IPS DF 4.7 (cell line): ENCODE measurements around the gene KNDC1.

Experiments
- DNase-seq: peaks from one replicate; pipeline ENCODE4 v3.0.0-alpha.2; 2013; ENCODE audit warnings: low spot score; ENCODE audit errors: extremely low read depth

KNDC1 gene

DNA sequence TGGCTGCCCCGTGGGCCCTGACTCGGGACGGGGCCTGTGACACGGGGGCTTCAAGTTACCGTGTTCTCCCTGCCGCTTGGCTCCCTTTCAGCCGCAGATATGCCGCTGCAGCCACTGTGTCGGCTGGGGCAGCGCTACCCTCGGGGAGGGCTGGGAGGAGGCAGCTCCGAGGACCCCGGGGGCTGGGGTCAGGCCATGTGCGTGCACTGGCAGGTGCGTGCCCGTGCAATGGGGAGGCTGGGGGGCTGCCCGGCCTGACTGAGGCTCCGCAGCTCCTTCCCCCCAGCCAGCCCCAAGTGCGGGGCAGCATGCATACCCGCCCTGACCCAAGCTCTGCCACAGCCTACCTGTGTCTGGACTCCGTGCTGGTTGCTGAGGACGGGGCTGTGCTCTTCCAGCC lies 29.2 kb downstream of the KNDC1 start:
- no peak for DNase-seq

DNA sequence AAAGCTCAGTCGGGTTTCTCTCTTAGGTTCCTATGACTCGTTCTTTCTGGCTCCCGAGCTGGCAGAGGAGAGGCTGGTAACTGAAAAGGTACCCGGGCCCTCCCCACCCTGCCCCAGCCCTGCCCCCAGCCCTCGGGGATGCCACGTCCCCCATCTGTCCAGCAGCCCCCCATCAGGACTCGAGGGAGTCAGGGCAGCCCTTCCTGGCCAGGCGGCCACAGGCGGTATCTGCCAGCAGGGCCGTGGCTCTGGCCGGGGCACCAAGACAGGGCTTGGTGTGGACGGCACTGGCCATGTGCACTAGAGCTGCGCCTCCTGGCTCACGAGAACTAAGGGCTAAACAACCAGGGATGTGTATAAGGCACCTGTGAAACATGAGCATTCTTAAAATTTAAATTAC lies 29.7 kb downstream of the KNDC1 start:
- DNase-seq = no peak

DNA sequence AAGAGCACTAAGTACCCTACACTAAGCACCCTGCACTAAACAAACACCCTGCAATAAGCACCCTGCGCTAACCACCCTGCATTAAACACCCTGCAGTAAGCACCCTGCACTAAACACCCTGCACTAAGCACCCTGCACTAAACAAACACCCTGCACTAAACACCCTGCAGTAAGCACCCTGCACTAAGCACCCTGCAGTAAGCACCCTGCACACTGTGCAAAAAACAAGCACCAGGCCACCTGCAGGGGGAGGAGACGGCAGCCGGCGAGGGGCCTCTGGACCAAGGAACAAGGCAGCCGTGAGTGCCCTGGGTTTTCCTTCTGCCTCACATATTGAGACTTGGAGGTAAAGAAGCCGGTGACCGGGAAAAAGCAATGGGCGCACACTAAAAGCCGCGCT lies 30.2 kb downstream of the KNDC1 start:
- no peak for DNase-seq

DNA sequence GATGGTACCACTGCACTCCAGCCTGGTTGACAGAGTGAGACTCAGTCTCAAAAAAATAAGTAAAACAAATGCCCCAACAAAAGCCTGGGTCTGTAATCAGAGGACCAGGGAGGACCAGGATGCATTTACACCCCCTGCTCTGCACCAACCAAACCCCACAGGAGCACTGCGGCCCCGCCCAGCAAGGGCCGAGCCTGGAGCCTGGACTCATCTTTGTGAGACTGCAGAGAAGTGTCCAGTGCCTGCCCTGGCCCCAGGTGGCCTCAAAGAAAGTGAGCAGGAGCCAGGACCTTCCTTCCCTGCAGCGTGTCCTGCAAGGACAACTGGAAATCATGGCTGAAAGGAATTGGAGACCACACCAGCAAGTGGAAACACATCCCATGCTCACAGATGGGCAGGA lies 31.6 kb downstream of the KNDC1 start:
- no peak for DNase-seq

DNA sequence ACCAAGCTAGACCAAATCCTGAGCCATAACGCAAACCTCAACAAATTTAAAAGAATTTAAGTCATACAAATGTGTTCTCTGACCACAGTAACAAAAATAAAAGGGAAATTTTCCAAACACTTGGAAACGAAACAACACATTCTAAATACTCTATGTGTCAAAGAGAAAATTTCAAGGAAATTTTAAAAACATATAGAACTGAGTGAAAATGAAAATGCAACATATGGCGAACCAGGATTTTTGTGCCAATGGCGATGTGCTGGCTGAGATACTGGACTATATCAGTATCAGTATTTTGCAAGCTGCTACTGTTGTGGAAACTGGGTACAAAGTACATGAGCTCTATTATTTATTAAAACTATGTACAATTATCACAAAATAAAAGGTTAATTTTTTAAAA lies 34.1 kb downstream of the KNDC1 start:
- no peak for DNase-seq

DNA sequence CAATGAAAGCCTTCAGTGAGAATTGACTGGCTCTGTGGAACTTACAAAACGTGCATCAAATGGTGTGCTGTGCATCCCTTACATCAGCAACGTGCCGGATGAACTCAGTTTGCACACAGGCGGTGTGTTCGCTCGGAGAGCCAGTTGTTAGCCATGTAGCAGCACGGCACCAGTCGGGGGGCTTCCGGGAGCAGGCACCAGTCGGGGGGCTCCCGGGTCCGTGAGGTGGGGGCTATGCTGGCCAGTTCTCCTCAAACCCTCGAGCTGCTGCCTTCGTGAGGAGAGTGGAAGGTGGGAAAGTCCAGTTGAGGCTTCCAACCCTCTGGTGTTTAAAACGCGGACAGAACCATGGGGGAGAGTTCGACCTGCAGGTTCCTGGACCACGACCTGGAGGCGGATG lies 35.1 kb downstream of the KNDC1 start:
- DNase-seq = no peak

DNA sequence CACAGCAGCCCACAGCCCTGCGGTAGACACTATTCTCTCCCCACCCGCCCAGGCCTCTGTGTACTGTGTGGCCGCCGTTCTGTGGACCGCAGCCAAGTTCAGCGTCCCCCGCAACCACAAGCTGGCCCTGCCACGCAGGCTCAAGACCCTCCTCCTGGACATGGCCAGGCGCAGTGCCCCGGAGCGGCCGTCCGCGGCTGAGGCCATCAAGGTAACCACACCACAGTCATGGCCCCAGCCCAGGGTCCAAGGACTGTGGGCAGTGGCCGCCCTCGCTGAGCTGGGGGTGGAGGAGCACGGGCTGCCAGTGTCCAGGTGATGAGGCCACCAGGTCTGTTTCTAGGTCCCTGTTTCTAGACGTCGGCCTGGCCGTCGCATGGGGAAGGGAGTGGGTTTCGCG lies 35.6 kb downstream of the KNDC1 start:
- DNase-seq = no peak

DNA sequence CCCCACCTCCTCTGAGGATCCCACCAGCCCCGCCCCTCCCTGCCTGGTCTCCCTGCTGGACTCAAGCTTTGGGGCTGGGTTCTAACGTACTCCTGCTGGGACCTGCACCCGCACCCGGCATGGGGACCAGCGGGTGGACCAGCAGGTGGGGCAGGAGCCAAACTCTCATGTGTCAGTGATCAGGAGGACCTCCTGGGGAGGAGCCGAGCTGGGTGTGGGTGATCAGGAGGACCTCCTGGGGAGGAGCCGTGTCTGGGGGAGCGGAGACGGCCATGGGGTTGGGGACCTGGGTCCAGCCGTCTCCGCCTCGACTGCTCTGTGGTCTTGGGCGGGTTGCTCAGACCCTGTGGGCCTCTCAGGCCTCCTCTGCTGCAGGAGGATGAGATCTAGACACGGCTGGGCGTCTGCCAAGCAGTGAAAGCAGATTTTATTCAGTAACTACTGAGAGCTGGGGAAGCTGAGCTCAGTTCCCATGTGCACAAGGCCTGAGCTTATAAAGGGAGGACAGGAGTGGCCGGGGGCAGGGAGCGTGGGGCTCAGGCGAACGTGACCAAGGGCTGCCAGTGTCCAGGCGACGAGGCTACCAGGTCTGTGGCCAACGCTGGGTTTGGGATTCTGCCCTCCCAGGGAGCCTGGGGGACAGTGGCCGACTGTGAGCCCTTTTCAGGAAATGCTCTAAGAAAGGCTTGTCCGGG lies 36.3 kb downstream of the KNDC1 start:
- no peak for DNase-seq

DNA sequence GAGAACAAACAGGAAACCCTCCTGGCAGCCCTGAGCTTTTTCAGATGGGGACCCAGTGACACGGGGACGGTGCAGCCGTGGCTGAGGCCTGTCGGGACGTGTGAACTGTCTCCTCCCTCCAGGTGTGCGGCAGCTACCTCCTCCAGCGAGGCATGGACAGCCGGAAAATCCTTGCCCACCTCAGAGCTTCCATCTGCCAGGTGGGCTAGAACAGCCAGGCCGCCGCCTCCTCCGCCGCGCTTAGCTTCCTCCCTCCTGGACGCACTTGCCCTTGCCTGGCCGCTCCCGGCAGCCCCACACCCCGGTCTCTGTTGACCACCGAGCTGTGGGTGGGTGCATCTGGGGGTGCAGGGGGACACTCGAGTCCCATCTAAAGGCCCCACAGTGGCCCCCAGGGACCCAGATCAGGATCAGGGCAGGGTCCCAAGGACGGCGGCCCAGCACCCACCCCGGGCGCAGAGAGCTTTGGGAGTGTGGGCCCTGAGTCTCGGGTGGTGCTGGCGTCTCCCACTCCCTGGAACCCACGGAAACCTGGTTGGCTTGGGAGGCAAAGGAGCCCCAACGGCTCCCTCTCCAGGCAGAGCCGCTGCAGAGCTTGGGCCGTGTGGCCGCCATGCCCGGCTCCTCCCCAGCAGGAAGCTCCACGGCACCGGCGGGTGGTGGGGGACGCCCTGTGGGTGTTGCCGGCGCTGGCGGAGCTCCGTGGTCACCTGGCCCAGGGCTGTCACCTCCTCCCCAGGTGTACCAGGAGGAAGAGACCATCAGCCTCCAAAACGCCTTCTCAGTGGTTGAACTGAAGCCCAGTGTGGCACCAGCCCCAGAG lies 37.1 kb downstream of the KNDC1 start:
- DNase-seq = no peak

DNA sequence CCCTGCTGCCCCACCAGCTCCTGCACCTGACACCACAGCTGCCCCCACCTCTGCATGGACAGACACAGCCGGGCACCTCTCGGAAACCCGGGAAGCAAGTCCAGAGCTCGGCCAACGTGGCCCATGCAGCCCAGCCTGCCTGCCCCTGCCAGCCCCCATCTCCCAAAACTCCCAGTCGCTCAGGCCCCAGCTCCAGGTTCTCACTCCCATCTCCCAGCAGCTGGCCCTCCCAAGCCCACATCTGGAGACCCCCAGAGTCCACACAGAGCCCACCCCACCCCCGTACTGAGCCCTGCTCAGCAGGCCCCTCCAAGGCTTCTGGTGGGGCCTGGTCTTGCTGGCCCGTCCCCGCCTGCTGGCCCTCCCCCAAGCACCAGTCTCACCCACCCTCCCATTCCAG lies 37.8 kb downstream of the KNDC1 start:
- no peak for DNase-seq

DNA sequence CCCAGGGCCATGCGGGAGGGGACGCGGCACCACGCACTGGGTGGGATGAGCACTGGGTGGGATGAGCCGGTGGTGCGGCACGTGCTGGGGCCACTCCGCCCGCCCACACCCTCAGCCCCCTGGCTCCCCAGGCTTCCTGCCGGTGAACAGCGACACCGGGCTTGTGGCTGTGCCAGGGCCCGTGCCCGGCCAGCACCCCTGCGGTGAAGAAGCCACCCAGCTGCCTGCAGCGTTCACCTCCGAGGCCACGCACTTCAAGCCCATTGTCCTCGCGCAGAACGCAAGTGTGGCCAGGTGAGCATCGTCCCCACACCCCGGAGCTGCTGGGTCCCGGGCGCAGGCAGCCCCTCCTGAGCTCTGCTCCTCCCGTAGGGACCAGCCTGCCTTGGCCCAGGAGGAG lies 38.2 kb downstream of the KNDC1 start:
- DNase-seq = no peak

DNA sequence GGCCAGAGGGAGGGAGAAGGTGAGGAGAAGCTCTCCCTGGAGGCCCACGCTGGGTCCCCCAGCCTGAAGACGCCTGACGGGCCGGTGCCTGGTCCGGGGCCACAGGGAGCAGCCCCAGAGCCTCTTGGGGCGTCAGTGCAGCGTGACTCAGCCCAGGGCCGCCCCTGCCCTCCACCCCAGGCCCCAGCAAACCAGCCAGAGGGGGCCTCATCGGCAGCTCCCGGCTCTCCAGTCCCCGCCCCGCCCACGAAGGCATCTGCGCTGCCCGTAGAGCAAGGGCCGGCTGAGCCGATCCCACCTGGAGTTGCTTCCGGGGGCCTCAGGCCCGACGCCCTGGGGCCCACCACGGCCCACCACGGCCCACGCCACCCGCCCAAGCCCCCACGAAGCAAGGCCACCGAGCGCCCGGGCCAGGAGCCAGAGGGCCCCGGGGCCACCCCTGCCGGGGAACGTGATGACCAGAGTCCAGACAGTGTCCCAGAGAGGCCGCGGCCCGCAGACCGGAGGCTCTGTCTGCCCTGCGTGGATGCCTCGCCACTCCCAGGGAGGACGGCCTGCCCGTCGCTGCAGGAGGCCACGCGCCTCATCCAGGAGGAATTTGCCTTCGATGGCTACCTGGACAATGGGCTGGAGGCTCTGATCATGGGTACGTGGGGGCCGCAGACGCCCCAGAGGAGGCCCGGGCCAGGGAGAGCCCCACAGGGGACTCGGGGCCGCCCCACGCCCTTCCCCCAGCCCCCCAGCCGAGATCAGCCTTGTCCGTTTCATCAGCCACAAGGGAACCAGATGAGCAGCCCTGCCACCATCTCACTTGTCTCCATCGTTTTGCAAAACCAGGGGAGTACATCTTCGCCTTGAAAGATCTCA lies 38.8 kb downstream of the KNDC1 start:
- no peak for DNase-seq

DNA sequence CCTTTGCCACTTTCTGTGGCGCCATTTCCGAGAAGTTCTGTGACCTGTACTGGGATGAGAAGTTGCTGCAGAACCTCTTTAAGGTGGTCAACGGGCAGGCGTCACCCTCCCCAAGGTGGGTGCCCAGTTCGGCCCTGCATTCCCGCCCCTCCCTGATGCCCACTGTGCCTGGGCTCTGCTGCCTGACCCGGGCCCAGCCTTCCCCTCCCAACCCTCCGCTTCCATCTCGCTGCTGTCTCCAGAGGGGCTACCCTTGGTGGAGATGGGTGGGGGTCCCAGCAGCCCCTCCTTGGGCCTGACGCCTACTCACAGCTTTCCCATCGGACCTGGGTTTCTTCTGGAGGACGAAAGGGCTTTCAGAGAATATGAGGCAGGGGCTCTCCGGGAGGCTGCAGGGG lies 39.5 kb downstream of the KNDC1 start:
- DNase-seq = no peak

DNA sequence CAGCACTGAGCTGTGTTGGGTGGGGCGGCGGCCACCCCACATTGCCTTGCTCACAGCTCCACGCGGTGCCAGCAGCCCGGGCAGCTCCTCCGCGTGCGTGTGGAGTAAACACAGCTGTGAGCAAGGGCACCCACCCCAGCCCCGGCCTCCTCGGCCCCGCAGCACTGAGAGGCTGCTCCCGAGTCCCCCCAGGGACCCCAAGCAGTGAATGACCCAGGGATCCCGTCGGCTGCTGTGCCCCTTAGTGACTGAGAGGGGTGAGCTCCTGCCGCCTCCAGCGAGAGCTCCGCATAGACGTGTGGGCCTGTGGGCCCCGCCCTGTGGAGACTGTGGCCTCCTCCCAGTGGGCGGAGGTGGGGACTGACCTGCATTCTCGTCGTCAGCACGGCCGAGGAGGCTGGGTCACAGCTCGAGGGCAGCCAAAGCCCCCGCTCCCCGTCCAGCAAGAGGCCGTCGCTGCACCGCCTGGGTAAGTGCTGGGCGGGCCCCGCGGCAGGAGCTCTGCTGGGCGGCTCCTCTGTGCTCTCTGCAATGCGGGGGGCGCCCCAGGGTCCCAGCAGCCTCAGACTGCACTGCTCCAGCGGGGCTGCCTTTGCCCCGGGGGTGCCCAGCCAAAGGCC lies 40.1 kb downstream of the KNDC1 start:
- DNase-seq = no peak

DNA sequence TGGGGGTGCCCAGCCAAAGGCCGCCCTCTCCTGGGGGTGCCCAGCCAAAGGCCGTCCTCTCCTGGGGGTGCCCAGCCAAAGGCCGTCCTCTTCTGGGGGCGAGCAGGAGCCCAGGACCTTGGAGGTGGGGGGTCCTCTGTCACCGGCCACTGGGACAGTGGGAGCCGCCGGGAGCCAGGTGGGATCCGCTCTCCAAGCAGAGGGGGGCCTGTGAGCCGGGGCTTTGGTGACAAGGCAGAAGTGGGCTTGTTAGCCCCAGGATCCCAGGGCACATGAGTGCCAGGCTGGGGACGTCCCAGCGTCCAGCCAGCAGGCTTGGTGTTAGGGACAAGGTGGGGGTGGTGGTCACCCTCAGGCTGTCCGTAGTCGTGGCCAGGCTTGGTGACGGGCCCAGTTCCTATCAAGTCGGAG lies 40.6 kb downstream of the KNDC1 start:
- DNase-seq = no peak

DNA sequence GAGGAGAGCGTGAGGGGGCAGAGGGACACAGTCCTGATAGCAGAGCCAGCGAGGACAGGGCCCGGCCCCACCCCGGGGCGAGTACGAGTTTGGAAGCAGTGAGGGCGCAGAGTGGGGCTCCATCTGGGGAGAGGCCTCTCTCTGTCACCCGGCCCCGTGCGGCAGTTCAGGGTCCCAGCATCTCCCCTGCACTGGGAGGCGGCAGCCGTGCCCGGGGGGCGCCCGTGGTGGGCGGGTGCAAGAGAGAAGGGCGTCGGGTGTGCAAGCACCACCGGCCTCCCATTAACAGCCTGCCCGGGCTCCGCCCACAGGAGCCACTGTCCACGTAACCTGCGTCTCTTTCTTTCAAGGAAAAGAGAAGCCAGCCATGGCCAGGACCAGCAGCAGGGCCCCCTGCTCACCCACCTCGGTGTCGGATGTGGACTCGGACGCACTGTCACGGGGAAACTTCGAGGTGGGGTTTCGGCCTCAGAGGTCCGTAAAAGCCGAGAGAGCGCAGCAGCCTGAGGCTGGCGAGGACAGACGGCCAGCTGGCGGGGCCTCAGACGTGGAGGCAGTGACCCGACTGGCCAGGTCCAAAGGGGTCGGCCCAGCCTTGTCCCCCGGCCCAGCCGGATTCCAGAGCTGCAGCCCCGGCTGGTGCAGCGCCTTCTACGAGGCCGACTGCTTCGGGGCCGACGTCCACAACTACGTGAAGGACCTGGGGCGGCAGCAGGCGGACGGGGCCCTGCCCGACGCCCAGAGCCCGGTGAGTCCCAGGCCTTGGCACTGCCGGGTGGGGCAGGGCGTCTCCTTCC lies 41.3 kb downstream of the KNDC1 start:
- no peak for DNase-seq

DNA sequence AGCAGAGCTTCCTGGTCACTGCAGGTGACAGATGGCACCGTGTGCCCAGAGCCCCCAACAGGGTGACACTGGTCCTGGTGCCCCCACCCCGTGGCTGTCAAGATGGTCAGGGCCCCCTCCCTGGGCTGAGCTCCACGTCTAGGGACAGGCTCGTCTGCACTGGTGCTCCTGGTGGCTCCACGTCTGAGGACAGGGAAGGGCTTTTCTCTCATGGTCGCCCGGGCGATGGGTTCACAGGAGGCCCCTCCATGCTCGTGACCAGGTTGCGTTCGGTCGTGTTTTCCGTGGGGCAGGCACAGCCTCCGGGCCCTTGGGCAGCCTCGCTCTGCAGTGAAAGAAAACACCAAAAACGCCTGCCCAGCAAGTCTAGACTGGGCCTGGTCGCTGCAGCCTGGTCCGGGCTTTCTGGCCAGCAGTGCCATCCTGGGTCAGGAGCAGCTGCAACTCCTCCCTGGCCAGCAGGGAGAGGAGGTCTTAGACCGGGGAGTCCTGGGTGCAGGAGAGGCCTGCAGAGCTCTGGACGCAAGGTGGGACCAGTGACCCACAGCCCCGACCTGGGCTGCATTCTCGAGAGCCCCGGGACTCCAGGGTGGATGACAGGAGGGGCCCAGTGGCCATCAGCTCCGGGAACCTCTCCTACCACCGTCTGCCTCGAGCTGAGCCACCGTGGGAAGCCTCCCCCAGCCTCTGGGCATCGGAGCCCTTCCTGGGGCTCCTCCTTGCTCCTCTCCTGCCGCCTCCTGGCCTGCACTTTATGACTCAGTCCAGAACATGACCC lies 42.1 kb downstream of the KNDC1 start:
- DNase-seq = no peak

DNA sequence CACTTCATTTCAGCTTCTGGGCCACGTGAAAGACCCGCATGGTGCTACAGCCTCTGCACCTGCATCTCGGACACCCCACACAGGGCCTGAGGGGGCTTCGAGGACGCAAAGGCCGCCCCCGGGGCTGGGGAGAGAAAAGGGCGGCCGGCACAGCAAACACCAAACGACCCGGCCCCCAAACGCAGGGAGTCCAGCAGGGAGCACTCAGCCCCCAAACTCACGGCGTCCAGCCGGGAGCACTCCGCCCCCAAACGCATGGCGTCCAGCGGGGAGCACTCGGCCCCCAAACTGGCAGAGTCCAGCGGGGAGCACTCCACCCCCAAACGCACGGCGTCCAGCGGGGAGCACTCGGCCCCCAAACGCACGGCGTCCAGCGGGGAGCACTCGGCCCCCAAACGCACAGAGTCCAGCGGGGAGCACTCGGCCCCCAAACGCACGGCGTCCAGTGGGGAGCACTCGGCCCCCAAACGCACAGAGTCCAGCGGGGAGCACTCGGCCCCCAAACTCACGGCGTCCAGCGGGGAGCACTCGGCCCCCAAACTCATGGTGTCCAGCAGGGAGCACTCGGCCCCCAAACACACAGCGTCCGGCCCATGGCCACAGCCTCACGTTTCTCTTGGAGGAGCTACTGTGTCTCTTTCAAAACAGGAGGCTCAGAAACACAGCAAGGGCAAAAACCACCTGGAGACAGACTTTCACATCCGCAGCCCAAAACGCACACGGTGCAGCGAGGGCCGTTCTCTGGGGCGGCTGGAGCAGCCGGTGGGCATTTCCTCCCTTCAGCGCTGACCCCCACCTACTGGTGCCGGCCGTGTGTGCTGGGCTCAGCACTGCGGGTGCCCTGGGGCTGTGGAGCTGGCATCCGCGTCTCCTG lies 43.0 kb downstream of the KNDC1 start:
- no peak for DNase-seq

DNA sequence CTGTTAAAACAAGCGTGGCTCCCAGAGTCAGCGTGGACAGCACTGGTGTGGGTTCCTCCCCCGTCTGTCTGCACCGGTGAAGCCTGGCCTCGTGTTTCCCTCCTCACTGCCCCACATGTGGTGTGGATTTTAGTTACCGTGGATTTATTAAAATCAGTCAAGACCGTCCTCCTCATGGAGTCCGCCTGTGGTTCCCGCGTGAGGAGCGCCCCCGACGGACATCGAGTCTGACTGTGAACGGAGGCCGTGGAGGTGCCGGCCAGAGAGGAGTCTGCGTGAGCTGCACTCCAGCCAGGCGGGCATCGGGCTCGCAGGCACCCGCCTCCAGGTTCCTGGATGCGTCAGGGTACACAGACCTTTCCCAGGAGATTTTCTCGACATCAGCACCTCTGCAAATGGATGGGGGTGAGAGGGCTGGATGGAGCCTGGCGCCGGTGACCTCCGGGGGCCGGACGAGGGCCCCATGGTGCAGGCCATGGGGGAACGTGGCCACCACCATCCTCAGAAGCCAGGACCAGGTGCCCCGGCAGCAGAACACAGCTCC lies 43.7 kb downstream of the KNDC1 start:
- no peak for DNase-seq
